Inferior parietal cortex (tissue), 1 donor: Measurements from ENCODE around the gene ADRM1.

Experiments
- DNase-seq: peaks from one replicate; pipeline ENCODE4 v3.0.0-alpha.2; 2016; ENCODE audit errors: extremely low spot score

The ADRM1 gene

DNA sequence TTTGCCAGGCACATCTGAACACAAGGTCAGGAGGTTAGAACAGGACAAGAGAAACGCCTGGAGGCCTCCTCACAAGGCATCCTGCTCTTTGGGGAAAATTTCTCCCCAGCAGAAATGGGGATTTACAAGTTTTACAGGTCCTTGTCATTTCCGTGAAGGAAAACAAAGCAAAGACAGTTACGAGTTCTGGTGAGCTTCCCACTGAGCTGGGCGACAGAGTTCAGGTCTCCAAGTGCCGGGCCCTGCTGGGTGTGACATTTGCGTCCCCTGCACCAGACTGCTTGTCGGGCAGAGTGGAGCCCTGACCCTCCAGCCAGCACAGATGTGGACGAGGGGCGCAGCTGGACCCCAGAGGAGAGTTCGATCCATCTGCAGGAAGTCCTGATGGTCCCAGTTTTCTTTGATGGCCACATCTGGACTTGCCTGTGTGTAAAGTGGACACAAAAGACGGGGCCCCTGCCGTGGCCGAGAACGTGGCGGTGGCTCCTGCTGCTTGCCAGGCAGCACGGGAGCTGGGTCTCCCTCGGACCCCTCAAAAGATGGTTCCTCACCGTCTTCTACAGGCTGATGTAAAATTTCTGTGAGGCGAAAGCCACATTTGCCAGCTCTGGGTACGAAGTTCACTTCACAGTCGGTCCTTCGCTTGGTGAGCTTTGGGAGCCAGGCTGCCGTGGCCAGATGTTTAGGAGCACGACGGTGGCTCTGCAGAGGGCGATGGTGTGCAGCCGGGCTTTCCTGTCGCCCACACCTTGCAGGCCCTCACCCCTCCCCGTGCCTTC is 5.2 kb upstream of the ADRM1 start:
- DNase-seq, result no peak

DNA sequence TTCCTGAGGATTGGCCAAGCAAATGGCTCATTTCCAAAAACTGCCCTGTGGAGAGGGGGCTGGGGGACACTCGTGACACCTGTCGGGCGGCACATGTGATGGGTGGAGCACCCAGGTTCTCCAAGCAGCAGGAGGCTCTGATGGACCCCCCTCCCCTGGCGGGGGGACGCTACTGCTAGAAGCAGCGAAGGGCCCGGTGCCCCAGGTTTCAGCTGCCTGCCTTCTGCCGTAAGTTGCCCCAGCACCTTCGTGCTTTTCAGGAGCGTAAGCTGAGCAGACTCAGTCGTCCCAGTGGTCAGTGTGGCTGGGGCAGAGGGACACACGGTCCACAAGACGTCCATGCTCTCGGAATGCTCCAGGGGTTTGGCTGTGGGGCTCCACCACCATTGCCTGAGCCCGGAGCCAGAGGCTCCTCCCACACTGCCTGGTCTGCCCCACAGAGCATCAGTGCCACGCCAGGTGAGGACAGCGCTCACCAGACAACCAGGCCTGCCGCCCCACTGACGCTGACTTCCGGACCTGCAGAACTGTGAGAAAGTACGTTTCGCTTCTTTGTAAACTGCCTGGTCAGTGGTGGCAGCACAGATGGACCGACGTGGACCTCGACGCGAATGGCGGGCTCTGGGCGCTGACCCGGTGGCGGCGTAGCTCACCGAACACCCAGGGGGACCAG is 4.1 kb upstream of the ADRM1 start:
- no peak for DNase-seq

DNA sequence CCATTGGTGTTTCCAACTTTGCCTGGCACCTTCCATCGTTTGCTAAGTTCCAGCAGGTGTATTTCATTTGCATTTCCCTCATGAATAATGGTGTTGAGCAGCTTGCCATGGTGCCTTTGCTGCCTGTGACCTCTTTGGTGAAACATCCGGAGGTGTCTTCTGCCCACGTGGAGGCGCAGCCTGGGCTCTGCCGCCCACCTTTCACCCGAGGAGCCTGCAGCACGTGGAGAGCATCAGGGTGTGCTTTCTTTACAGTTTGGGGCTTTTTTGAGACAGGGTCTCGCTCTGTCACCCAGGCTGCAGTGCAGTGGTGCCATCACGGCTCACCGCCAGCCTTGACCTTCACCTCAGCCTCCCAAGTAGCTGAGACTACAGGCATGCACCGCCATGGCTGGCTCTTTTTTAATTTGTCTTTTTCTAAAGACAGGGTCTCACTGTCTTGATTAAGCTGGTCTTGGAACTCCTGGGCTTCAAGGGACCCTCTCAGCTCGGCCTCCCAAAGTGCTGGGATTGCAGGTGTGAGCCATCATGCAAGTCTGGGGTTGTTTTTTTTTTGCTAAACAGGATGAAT is 3.0 kb upstream of the ADRM1 start:
- DNase-seq, result no peak

DNA sequence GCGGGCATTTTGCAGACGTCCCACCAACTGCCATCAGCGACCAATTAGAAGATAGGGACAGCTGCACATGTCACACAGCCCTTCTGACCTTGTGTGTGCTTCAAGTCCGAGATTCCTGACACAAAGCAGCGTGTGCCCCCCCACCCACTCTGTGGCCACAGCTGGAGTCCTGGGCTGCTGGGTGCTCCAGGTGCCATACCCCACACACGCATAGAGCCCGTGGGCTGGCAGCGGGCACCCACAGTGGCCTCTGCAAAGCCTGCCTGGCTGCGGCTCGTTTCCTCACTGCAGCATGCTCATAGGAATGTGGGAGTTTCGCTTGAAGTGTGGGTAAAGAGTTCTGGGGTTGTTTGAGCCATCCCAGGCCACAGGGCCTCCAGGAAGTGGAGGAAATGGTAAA is 2.5 kb upstream of the ADRM1 start:
- DNase-seq, result no peak

DNA sequence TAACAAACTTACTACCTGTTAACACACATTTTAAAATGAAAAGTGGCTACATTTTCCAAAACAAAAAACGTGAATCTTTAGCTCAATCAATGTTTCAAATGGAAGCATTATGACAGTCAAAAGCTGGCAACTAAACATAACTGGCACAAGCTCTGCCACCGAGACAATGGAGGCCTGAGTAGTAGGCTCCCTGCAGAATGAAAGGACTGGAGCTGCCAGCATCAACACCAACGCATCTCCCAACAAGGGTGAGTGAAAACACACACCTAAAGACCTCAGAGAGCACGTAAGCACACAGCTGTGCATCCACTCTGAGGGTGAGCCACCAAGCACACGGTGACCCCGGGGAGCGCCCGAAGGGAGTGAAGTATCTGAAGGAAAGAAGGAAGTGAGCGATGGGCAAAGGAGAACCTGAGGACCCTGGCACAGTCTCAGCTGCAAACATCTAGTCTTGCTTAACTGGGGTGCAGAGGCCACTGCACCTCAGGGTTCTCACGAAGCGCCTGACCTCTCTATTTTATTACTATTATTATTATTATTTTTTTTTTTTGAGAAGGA is 1.6 kb upstream of the ADRM1 start:
- no peak for DNase-seq

DNA sequence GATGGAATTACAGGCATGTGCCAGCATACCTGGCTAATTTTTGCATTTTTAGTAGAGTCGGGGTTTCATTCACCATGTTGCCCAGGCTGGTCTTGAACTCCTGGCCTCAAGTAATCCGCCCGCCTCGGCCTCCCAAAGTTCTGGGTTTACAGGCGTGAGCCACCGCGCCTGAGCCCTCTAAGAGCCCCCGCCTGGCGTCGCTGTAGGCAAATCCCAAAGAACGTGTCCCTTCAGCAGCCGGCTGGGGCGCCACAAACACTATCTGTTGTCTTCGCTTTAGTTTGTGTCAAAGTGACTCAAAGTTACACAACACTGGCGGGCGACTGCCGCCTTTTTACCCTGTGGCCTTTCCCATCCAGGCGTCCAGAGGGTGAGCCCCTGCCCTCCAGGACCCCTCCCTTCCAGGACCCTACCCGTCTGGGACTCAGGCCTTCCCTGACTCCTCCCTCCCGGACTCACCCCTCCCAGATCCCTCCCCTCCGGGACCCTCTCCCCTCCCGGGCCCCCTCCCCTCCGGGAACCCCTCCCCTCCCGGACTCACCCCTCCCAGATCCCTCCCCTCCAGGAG is 940 bp upstream of the ADRM1 start:
- DNase-seq, result peak; percentile 88

DNA sequence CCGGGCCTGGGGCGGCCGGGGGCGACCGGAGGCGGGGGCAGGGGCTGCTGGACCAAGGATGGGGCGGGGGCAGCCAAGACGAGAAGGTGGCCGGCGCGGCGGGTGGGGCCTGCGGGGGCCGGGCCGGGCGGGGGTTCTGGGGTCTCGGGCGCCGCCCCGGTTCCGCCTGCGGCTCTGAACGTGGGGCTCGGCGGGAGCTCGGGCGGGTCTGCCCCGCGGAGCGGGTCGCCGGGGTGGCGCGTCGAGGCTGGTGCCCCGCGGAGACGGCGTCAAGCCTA is 204 bp downstream of the ADRM1 start:
- no peak for DNase-seq

DNA sequence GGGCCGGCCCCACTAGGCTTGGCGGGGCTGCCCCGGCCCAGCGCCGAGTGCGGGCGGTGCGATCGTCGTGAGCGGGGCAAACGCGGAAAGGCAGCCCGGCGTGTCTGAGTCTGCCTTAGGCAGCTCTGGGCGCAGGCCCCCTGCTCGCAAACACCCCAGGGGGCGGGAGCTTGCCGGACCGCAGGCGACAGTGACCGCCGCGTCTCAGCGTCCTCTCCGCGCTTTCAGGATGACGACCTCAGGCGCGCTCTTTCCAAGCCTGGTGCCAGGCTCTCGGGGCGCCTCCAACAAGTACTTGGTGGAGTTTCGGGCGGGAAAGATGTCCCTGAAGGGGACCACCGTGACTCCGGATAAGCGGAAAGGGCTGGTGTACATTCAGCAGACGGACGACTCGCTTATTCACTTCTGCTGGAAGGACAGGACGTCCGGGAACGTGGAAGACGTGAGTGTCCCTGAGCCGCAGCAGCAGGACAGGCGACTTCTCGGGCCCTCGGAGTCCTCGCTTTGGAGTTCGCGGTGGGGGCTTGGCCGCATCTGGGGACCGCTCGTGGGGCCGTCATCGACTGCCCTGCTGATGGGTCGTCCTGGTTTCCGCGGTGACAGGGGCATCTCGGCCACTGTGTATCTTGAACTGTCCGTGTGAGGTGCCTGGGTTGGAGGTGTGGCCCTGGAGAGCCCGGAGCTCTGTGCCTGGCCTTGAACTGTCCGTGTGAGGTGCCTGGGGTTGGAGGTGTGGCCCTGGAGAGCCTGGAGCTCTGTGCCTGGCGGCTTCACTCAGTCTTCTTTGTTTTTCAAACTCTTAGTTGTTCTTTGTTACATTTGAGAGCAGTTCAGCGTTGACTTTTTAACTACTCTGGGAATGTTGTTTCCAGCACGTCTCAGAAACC is 786 bp downstream of the ADRM1 start:
- no peak for DNase-seq

DNA sequence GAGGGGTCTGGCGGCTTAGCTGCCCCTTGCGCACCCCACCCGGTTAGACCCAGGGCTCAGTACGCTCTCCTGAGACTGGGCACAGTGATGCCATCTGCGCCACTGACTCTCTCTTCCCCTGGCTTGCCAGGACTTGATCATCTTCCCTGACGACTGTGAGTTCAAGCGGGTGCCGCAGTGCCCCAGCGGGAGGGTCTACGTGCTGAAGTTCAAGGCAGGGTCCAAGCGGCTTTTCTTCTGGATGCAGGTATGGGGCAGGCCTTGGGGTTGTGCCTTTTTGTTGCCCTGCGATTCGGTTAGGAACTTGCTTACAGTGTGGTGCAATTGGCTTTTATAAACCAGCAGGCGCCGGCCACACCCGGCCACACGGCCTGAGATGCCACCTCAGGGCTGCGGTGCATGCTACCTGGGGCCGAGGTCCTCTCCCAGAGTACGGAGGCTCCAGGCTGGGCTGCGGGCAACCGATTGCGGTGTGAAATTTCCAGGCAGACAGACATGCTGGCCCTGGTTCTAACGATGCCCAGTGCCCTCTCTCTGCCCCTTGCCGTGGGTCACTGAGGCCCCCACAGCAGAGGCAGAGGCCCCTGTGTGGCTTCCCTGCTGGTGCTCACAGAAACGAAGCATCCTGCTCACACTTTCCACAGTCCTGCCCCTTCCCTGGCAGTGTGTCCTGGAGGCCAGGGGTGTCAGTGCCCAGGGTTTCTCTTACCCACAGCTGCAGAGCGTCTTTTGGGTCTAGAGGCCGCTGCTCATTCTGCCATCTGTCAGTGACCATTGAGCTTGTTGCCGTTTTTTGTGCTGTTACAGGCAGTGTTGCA is 1.7 kb downstream of the ADRM1 start:
- no peak for DNase-seq

DNA sequence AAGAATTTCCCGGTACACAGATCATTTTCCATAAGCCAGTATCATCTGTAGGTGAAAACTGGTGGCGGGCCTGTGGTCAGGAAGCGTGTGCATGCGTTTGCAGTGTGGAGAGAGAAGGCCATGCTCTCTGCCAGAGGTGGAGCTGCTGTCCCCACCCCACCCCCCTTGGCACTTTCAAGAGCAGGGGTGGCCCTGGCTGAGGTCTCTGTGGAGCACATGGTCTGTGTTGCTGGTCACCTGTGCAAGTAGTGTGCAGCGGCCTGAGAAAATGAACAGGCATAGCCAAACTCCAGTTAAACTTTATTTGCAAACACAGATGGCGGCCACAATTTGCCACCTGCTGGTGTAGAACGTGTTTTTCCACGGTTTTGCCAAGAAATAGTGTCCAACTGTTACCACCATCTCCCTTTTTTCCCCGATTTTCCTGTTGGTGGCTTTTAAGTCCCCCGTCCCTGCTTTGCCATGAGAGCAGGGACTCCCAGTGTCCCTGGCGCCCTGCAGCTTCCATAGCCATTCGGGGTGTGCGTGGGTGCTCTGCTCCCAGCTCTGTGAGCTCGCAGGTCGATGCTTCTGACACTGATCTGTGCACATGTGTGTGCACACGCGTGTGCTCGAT is 2.5 kb downstream of the ADRM1 start:
- DNase-seq, result no peak

DNA sequence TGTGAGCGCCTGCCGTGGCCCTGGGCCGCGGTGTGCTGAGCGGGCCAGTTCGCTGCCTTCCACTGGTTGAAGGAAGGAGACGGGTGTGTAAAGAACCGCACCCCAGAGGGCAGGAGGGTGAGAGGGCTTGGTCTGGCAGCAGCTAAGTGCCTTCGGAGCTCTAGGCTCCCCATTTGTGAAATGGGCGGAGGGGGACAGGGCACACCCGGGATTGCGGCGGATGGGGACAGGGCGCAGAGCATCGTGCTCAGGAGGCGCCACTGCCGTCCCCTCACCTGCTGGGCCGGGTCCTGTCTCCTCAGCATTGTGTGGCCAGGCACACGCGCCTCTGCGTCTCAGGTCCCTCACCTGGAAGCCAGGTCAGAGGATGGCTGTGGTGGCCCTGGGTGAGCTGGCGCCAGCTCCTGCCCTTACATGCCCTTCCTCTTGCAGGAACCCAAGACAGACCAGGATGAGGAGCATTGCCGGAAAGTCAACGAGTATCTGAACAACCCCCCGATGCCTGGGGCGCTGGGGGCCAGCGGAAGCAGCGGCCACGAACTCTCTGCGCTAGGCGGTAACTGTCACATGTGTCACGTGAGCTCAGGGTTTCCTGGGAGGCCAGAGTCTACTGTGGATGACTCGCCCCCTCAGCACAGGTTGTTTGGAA is 3.1 kb downstream of the ADRM1 start:
- DNase-seq, result no peak

DNA sequence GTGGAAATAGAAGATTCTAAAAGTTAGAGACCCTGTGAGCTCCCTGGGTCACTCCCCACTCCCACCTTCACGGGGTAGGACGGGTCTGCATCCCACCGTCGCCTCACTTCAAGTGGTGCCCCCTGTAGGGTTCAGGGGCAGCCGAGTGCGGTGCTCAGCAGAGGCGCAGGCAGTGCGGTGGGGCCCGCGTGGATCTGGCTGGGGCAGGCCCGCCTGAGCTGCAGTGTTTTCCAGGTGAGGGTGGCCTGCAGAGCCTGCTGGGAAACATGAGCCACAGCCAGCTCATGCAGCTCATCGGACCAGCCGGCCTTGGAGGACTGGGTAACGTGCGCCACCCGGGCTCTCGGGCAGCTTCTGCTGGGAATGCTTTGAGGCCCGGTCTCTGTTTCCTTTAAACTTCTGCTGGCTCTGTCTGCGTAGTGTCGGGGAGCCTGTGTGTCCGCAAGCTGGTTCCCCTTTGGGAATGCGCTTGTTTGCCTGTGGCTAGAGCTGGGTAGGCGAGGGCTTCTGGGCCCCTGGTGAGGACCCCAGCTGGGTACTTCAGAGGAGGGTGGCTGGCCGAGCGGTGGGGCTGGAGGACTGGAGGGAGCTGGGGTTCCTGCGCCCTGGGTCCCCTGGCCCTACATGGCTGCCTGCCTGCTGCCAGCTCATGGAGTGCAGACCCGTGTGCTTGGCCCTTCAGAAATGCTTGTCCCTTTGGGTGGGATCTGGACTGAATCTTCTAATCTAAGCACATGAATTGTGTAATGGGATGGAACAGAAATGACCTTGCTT is 3.8 kb downstream of the ADRM1 start:
- no peak for DNase-seq

DNA sequence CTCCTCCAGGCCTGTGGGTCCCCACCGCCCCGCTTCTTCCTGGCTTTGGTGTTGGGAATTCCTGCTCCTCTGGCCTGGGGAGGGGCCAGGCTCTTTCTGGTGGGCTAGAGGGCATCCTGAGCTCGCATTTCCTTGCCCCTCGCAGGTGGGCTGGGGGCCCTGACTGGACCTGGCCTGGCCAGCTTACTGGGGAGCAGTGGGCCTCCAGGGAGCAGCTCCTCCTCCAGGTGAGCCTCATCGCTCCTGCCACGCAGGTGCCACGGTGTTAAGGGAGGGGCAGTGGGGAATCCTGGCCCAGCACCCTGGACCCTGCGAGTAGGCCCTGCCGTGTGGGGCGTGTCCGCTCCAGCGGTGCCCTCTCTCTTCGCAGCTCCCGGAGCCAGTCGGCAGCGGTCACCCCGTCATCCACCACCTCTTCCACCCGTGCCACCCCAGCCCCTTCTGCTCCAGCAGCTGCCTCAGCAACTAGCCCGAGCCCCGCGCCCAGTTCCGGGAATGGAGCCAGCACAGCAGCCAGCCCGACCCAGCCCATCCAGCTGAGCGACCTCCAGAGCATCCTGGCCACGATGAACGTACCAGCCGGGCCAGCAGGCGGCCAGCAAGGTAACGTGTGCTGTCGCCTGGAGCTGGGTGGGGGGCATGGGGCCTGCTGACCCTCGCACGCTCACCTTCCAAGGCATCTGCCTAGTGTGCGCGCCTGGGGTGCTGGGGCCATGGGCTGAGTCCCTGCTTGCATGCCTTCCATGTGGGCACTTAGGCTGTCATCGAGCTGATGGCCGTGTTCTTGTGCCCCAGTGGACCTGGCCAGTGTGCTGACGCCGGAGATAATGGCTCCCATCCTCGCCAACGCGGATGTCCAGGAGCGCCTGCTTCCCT is 4.7 kb downstream of the ADRM1 start:
- no peak for DNase-seq

DNA sequence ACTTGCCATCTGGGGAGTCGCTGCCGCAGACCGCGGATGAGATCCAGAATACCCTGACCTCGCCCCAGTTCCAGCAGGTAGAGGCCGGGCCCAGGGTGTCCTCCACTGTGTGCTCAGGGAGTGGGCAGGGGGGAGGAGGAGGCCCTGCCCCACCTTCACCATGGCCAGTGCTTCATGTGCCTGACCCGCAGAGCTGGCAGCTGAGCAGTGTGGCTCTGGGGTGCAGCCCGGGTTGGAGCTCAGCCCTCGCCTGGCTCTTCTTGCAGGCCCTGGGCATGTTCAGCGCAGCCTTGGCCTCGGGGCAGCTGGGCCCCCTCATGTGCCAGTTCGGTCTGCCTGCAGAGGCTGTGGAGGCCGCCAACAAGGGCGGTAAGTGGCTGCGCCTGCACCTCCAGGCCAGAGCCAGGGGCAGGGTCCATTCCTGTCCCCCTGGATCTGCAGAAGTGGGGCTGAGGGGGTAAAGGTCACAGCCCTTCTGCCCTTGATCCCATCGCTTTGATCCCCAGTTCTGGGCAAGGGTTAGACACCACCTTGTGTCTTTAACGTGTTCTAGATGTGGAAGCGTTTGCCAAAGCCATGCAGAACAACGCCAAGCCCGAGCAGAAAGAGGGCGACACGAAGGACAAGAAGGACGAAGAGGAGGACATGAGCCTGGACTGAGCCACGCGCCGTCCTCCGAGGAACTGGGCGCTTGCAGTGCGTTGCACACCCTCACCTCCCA is 5.5 kb downstream of the ADRM1 start:
- no peak for DNase-seq

DNA sequence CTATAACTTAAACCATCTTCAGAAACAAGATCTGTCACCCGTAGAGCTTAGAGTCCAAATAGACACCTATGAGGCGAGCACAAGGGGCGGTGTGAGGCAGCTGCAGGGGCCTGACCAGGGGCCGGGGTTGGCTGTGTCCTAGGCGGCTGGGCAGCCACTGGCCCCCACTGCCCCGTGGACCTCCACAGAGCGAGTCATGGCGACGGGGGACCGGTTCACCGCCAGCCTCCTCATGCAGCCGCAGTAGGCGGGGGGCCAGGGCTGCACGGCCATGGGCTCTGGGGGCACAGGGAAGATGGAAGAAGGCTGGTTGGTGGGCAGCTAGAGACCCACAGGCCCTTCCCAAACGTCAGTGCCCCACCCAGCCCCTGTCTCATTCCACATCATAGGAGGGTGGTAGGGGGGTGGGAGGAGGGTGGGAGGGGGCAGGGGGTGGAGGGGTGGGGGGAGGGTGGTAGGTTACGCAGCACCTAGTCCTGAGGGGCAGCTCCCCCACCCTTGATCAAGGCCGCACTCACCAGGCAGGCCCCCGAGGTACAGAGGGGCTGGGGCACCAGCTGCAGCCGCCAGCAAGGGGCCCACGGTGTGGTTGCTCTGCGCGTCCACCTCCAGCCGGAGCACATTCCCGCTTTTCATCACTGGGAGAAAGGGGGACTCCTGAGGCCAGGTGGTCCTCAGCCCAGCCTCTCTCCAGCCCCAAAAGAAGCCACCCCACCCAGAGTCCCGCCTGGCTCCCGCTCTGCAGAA is 6.6 kb downstream of the ADRM1 start:
- no peak for DNase-seq

DNA sequence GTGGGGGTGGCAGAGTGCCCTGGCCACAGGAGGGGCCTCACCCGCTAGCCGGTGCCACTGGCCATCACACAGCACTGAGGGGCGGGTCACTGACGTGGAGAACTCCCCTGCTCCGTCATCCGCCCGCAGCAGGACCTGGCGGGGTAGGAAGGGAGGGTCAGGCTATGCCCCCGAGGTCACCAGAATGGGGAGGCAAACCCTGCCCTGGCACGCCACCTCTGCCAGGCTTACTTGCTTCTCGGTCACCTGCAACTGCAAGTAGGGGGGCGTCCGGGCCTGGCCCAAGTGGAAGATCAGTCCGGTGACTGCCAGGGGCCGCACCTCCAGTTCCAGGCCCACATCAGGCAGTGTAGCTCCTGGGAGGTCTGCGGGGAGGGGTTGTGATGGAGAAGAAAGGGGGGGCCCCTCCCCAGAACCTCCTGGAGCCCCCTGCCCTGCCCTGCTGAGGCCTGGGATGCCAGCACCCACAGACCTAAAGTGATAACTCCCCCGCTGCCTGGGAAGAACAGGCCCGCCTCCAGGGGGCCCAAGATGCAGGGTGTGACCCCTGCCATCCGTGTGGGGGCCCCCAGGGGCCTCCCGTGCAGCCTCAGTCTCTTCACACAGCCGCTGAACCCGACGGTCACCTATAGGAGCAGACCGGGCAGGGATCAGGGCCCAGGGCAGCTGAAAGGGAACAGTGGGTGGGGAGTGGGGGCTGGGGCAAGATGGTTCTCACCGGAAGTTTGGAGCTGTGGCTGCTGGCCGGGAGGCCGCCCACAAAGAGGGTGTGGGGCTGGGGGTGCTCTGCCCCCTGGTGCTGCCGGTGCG is 7.4 kb downstream of the ADRM1 start:
- DNase-seq, result no peak
